Lower leg skin (tissue), 3 donors: ENCODE data around the gene GUF1.

ENCODE experiments used
- CTCF ChIP-seq, 3 donors: fragments of 450-650 bp; IDR thresholded peaks; one replicate each; pipeline ENCODE4 v1.5.1; 2016; ENCODE audit warnings: antibody characterized with exemption in 3 of 3, mild to moderate bottlenecking in 3 of 3, moderate library complexity in 2 of 3
- POLR2A ChIP-seq, 2 donors: fragments of 450-650 bp; IDR thresholded peaks; one replicate each; pipeline ENCODE4 v1.6.1; 2016 to 2017; ENCODE audit warnings: antibody characterized with exemption in 2 of 2, mild to moderate bottlenecking in 1 of 2, moderate library complexity in 1 of 2

- no peak for TF ChIP-seq POLR2A (IDR thresholded peaks at IDR 0.05)
- TF ChIP-seq CTCF (IDR thresholded peaks at IDR 0.05): no peak
Measured at GRCh38 chr4:44722001-44722400, 43.8 kb downstream of the GUF1 start.
